Pericardium fibroblast (primary cell): ENCODE measurements around the gene OR13C5. TPM values are rescaled to one million over a fixed set of nuclear protein-coding genes. Genes with fewer than 3 reads are reported as not detected.

ENCODE experiments used
- total RNA-seq: library from RNA; depleted of rRNA; stranded (reverse); fragments of >200 nt; gene quantifications from 2 replicates; pipeline ENCODE4 v1.2.3, GENCODE V29; 2015

OR13C5 gene, protein sequence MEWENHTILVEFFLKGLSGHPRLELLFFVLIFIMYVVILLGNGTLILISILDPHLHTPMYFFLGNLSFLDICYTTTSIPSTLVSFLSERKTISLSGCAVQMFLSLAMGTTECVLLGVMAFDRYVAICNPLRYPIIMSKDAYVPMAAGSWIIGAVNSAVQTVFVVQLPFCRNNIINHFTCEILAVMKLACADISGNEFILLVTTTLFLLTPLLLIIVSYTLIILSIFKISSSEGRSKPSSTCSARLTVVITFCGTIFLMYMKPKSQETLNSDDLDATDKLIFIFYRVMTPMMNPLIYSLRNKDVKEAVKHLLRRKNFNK
- total RNA-seq: not detected in 2 replicates

DNA sequence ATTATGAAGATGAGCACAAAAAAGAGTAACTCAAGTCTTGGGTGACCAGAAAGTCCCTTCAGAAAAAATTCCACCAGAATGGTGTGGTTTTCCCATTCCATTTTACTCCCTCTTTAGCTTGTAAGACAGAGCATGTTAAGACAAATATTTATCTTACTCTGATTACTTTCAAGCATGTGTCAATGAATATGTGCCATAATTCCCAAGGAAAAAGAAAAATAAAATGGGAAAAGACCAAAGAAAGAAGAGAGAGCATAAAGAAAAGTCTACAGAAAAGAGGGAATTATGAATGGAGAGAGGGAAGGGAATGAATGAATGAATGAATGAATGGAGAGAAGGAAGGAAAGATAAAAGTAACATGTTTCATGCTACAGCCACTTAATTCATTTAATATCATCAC is at the start of gene OR13C5:
Gene OR13C5 (minus strand): TSS at position 101 of the 400 bp plus-strand sequence. CDS start 0 bp downstream, at position 101.

DNA sequence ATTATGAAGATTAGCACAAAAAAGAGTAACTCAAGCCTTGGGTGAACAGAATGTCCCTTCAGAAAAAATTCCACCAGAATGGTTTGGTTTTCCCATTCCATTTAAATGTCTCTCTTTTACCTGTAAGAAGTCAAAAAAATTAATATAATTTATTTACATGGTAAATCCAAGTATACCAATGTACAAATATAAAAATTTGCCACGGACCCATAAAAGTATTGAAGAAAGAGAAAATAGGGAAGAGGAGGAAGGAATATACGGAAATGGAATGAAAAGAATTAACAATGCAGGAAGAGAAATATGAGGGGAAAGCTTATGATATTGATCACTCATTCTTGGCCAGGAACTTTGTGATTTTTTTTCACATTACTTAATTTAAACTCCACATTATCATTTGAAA is 18.9 kb upstream of the OR13C5 start, which contains the start of gene OR13C9:
Gene OR13C9 (minus strand): TSS at position 101 of the 400 bp plus-strand sequence. CDS start 0 bp downstream, at position 101.

DNA sequence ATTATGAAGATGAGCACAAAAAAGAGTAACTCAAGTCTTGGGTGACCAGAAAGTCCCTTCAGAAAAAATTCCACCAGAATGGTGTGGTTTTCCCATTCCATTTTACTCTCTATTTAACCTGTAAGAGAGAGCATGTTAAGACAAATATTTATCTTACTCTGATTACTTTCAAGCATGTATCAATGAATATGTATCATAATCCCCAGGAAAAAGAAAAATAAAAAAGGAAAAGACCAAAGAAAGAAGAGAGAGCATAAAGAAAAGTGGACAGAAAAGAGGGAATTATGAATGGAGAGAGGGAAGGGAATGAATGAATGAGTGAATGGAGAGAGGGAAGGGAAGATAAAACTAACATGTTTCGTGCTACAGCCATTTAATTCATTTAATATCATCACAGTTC is 6.3 kb upstream of the OR13C5 start, which contains the start of gene OR13C2:
Gene OR13C2 (minus strand): TSS at position 101 of the 400 bp plus-strand sequence. CDS start 0 bp downstream, at position 101.

DNA sequence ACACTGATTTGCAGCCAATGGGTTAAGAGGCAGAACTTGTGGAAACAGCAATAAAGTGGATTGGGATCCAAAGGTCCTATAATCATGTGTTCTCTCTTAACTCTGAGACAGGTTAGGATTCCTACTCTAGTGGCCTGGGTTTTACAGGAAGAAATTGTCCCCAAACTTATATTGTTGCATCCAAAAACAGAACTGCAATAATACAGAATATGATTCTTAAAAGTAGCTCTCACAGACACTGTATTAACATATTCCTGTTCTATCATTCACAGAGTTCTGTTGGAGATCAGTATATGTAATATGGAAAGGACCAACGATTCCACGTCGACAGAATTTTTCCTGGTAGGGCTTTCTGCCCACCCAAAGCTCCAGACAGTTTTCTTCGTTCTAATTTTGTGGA is 30.3 kb downstream of the OR13C5 start, which contains the start of gene OR13C8:
Gene OR13C8 (plus strand): TSS at position 301 of the 400 bp plus-strand sequence. CDS start 0 bp downstream, at position 301.

Other genes with a start within 250 kb of the OR13C5 start
- gene OR13F1, start 95.2 kb downstream of the OR13C5 start, total RNA-seq: not detected in 2 replicates
- not detected in 2 replicates for gene OR13C4, start 72.2 kb downstream of the OR13C5 start, total RNA-seq
- not detected in 2 replicates for gene OR13C3, start 62.6 kb downstream of the OR13C5 start, total RNA-seq
- not detected in 2 replicates for gene OR13C8, start 30.2 kb downstream of the OR13C5 start, total RNA-seq
- not detected in 2 replicates for gene OR13C2, start 6.2 kb upstream of the OR13C5 start, total RNA-seq
- gene OR13C9, start 18.8 kb upstream of the OR13C5 start, total RNA-seq: not detected in 2 replicates
- not detected in 2 replicates for gene OR13D1, start 95.1 kb upstream of the OR13C5 start, total RNA-seq
- 22.9 and 34.0 TPM in 2 replicates for gene NIPSNAP3A, start 148.3 kb upstream of the OR13C5 start, total RNA-seq
- gene NIPSNAP3B, start 164.7 kb upstream of the OR13C5 start, total RNA-seq: 0.09 and 2.1 TPM in 2 replicates